GM19397 (cell line): ENCODE measurements around the gene LNX1.

Experiments
- ATAC-seq: cut with Tn5 transposase; IDR thresholded peaks from one replicate; pipeline ENCODE4 v1.9.1; 2021; ENCODE audit warnings: mild to moderate bottlenecking, moderate library complexity; ENCODE audit not compliant: unreplicated experiment

The LNX1 gene

GRCh38 chr4:53501561-53501960 lies 89.7 kb downstream of the LNX1 start:
- no peak for ATAC-seq

DNA sequence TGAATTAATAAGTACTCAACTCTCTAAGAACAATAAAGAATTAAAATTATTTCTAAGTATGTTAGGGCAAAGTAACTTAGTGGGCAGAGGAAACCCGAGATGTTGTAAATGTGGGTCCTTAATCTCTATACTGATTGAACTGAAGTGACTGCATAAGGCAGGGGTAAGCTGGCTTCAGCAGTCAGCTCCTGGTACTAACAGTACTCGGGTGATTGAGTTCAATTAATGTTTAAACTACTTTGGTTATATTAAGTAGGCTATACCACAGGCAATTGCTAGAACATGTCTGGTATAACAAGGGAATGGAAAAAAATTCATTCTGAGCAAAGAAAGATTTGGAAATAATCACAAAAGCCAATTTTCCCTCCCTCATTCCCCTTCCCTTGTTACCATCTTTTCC lies 90.7 kb downstream of the LNX1 start:
- no peak for ATAC-seq

DNA sequence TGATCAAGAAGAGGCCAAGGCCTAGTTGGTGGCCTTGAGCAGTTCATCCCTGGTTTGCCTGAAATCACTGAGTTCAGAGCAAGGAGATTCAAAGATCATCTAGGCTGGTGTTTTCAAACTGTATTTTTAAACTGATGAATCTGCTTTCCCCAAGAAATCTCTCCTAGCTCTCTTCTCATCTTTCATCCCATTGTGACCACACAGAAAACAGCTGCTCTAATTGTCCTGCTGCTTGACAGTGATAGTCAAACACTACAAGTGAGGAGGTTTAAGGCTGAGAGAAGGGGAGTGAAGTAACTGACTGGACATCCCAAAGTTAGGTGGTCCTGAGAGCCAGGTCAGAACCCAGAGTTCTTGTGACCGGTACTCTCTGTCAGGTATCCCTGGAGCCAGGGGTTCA lies 91.5 kb downstream of the LNX1 start:
- no peak for ATAC-seq

- no peak for ATAC-seq
Measured at GRCh38 chr4:53498706-53499105, 92.6 kb downstream of the LNX1 start.

DNA sequence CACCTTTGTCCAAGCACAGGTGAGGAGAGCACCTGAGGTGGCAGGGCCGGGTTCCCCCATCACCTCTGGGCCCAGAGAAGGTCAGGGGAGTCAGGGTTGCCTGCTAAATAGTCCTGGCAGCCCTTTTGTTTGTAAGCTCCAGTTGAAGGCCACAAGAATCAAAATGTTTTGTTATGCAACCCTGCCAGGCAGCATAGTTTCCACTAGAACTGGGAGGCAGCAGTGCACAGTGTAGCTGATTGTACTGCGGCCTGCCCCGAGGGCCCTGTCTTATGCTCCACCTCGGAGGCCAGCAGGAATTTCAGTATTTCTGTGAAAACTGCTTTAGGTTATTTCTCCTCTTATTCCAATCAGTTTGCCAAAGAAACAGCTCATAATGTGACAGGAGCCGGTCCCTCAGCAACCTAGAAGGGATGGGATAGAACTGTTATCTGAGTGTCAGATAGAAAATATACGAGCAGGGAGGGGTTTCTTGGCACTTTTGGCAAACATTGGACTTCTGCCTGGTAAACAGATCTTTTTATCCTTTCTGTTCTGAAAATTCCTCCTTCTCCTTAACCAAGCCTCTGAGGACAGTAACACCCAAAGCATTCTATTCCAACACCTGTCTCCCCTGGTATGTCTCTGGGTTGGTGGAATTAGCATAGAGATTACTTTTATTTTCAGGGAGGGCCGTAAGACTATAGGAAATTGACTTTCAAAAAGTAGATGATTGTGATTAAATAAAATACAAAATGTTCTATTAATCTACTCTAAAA lies 93.6 kb downstream of the LNX1 start:
- ATAC-seq = no peak

DNA sequence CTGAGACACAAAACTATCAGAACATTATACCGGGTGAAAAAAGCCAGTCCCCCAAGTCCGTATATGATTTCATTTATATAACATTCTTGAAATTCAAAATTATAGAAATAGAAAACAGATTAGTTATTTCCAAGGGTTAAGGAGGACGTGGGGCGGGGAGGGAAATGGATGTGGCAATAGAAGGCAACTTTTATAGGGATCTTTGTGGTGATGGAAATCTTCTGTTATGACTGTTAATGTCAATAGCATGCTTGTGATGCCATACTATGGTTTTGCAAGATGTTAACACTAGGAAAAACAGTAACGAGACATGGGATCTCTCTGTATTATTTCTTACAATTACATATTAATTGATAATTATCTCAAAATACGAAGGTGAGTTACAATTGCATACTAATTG lies 96.4 kb downstream of the LNX1 start:
- ATAC-seq = no peak

DNA sequence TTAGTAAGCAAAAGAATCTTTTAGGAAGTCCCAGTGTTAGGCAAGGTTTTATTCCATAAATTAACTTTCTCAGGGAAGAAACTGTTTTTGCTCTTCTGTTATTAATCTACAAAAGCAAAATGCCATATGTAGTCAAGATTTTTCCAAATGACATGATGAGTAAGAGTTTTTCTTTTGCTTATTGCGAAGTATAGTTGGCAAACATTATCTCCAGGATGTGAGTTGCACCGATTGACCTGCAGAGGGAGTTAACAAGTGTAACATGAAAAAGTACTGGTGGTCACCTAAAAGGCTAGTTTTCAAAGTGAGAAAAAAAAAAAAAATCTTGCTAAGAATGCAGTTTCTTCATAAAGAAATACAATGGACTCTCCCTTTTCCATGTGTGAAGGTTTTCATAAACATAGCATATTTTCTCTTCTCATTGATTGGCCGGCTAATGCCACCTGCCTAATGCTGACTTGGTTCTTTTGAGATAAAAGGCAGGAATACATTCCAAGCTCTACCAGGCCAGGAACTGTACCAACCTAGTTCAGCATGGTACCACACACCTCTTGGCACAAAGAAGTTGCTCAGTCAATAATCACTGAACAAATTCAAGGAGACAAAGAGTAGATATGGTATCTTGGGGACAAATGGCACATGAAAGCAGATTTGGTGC lies 100.2 kb downstream of the LNX1 start:
- ATAC-seq = no peak

DNA sequence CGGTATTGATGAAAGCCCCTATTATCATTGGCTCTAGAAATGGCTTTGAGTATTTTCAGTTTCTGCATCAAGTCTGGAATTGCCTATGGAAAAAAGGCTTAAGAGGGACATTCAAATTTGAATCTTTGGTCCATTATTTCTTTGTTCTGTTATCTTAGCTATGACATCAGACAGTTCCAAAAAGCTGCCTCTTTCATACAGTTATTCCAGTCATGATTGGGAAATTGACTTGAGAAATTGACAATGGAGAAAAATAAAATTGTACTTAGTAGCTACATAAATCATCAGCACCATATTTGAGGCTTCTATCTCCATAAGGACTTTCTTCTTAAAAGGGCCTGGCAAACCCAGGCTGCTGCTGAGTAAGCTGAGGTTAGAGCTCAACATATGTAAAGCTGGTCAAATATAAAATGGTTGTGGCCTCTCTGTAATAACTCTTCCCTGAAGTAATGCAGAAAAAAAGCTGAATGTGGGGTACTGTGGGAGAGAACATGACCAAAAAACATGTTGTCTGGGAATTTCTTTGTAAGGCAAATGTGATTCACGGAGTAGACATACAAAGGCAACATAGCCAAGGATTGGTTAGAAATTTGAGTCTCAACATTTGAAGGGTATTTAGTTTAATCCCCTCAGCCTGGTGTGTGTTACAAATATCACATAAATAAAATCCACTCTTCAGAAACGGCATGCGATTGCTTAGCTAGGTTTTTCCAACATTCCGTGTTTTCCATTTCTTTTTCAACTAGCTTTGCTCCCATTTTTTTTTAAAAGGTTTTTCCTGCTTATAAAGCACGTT lies 100.9 kb downstream of the LNX1 start:
- no peak for ATAC-seq

DNA sequence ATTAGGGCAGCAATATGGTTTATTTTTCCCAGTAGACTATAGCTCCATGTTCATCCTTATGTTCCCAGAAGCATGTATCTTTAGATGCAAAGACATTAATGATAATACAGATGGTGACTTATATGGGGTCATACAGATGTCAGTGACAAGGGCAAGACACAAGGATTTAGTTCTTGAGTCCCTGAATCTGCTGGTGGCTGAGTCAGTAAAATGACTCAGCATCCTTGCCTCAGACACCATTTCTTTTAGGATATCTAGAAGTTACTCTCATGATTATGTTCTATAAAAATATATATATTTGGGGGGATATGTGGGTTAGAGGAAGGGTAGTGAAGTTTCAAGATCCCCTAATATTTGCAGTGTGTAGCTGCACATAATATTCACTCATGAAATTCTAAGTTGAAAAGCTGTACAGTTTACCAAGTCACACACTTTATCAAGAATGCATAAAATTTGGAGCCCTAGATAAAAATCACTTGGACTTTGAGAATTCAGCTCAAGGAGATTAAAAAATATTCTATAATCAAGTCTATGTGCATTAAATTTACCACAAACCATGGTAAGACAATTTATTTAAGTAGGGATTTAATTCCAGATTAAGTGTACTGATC lies 101.9 kb downstream of the LNX1 start:
- no peak for ATAC-seq

DNA sequence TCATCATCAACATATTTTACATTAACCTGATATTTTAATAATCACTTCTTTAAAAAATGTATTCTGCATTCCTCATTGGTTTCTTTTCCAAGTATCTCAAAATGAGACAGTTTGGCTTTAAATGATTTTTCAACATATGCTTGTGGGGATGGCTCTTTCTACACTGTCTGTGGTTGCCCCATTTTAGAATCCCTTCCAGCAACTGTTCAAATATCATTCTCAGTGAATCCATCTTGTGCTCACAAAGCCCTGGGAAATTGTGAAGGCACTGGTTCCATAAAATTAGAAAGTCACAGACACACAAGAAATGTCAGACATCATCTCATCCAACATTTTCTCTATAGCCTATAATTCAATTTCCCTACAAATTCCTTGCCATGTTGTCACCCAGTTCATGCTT lies 103.5 kb downstream of the LNX1 start:
- no peak for ATAC-seq

- no peak for ATAC-seq
Measured at GRCh38 chr4:53485658-53486040, 105.6 kb downstream of the LNX1 start.

- no peak for ATAC-seq
Measured at GRCh38 chr4:53484911-53485657, 106.2 kb downstream of the LNX1 start.

GRCh38 chr4:53483250-53483649 lies 108.0 kb downstream of the LNX1 start:
- ATAC-seq = no peak

DNA sequence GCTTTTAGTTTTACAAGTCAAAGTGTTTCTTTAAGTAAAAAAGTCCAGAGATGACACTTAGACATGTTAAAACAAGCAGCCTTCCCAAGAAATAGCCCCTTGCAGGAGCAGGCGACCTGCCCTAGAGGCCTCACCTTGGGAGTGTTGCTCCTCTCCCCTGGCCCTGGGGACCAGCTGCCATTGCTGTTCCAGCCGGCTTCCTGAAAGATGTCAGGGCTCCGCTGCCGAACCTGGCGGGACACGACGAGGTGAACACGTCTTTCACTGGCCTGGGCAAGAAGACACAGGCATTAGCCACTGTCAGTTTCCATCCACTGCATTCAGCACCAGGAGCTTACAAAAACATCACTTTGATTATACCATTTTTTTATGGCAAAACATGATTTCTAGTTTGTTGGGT lies 109.7 kb downstream of the LNX1 start:
- ATAC-seq = no peak

- ATAC-seq = no peak
Measured at GRCh38 chr4:53480909-53481308, 110.4 kb downstream of the LNX1 start.

- no peak for ATAC-seq
Measured at GRCh38 chr4:53479736-53480525, 111.4 kb downstream of the LNX1 start.

DNA sequence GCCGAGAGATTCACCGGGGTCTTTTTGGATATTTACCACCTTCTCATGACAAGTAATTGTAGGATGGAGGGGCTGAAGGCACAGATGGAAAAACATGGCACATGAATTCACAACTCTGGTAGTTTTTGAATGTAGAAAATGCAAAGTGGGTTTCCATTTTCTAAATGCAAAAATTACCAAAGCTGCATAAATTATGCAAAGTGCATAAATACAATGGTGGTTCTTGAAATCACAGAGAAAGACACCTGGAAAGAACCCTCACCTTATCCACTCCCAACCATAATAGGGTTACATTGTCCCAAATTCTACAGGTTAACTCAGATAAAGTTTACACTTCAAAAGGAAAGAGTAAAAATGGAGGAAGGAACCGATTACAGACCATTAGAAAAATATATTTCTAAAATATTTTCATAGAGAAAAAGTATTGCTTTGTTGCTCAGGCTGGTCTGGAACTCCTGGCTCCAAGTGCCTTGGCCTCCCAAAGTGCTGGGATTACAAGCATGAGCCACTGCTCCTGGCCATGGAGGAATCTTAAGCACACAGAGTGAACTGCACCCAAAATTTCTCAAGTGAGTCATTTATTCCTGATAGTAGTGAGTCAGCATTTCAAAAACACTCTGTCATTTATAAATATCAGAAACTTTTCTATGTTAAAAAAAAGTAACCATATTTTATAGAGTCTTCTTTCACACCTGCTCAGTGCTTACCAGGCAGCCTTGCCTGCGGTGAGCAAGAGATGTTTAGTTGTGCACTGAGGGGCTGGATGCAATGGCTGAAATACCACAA lies 112.4 kb downstream of the LNX1 start:
- no peak for ATAC-seq

DNA sequence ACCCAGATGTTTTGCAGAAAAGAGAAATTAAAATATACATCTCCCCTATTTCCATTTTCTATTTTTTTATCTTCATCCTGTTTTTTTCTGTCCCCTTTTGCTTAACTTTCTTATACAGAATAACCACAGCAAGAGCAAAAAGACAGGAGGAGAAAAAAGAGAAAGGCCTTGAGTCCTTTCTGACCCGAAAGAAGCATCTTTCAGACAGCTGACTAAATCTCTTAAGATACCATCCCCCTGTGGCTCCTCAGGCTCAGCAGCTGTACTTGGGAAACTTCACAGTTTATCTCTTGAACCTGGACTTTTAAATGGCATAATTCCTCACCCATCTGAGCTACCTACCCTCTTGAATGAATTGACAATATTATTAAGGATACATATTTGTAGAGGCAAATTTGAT lies 113.7 kb downstream of the LNX1 start:
- ATAC-seq = no peak

GRCh38 chr4:53477038-53477565 lies 114.2 kb downstream of the LNX1 start:
- no peak for ATAC-seq
